H1 (cell line): ENCODE results near the gene VAMP2. TPM values are rescaled to one million over a fixed set of nuclear protein-coding genes. Genes with fewer than 3 reads are reported as not detected.

Experiments
- ASH2L ChIP-seq: fragments of 200-600, 300-600 bp; sonication (generic); IDR thresholded peaks from one replicate; pipeline ENCODE4 v1.7.1; 2017; ENCODE audit warnings: low read length
- ATF2 ChIP-seq: IDR thresholded peaks from 2 replicates; pipeline ENCODE4 v1.6.1; 2012; ENCODE audit warnings: low read length, inconsistent platforms
- CBX5 ChIP-seq: fragments of 300-800, 300-1000 bp; sonication (generic); IDR thresholded peaks from 2 replicates; pipeline ENCODE4 v1.7.1; 2016; ENCODE audit warnings: antibody characterized with exemption, low read length, low read depth
- CREB1 ChIP-seq: IDR thresholded peaks from 2 replicates; pipeline ENCODE4 v1.6.1; 2012; ENCODE audit warnings: inconsistent platforms
- EP300 ChIP-seq, 2 experiments: IDR thresholded peaks; 1 replicate in 1 of 2; 2 replicates in 1 of 2; pipeline ENCODE4 v1.6.1; 2011 to 2012; ENCODE audit warnings: low read depth in 2 of 2, low read length in 2 of 2, mild to moderate bottlenecking in 2 of 2, borderline replicate concordance in 1 of 2, inconsistent platforms in 1 of 2, moderate library complexity in 1 of 2
- GTF2F1 ChIP-seq: IDR thresholded peaks from 2 replicates; pipeline ENCODE4 v1.6.1; 2012; ENCODE audit warnings: low read depth, low read length, improper control_type of control experiment, borderline replicate concordance
- HDAC6 ChIP-seq: IDR thresholded peaks from one replicate; pipeline ENCODE4 v1.7.1; 2012; ENCODE audit warnings: low read depth, mild to moderate bottlenecking, inconsistent platforms, low read length, moderate library complexity
- NRF1 ChIP-seq: IDR thresholded peaks from 2 replicates; pipeline ENCODE4 v1.6.1; 2011; ENCODE audit warnings: mild to moderate bottlenecking, low read depth, low read length, improper control_type of control experiment
- POU5F1 ChIP-seq: IDR thresholded peaks from 2 replicates; pipeline ENCODE4 v1.6.1; 2011; ENCODE audit warnings: low read depth, mild to moderate bottlenecking, low read length, moderate library complexity
- RFX5 ChIP-seq: IDR thresholded peaks from 2 replicates; pipeline ENCODE4 v1.6.1; 2011; ENCODE audit warnings: low read depth, low read length, improper control_type of control experiment, borderline replicate concordance
- SIN3A ChIP-seq, 2 experiments: IDR thresholded peaks in 1 of 2; conservative IDR thresholded peaks in 1 of 2; 2 replicates each; pipeline ENCODE4 v1.6.1; 2011 to 2012; ENCODE audit warnings: low read length in 2 of 2, improper control_type of control experiment in 1 of 2, low read depth in 1 of 2, mild to moderate bottlenecking in 1 of 2
- SIX5 ChIP-seq: IDR thresholded peaks from 2 replicates; pipeline ENCODE4 v1.6.1; 2011; ENCODE audit warnings: mild to moderate bottlenecking, low read depth, low read length
- SRF ChIP-seq: IDR thresholded peaks from 2 replicates; pipeline ENCODE4 v1.6.1; 2011; ENCODE audit warnings: mild to moderate bottlenecking, low read depth, low read length, moderate library complexity
- TAF7 ChIP-seq: optimal IDR thresholded peaks from 2 replicates; pipeline ENCODE3; 2011; ENCODE audit warnings: low read depth, mild to moderate bottlenecking, inconsistent platforms, low read length, moderate library complexity, borderline replicate concordance
- TBP ChIP-seq: IDR thresholded peaks from 2 replicates; pipeline ENCODE4 v1.6.1; 2011; ENCODE audit warnings: low read depth, low read length, improper control_type of control experiment
- TEAD4 ChIP-seq: IDR thresholded peaks from 2 replicates; pipeline ENCODE4 v1.6.1; 2012; ENCODE audit warnings: low read depth, low read length, inconsistent platforms, mixed read lengths
- USF2 ChIP-seq: IDR thresholded peaks from 2 replicates; pipeline ENCODE4 v1.6.1; 2011; ENCODE audit warnings: low read length, improper control_type of control experiment
- polyA plus RNA-seq, 7 experiments: library from polyadenylated mRNA; depleted of rRNA in 3 of 7; stranded (reverse) in 5 of 7; unstranded in 2 of 7; fragments of >200 nt in 5 of 7; fragments of 200-250 nt in 2 of 7; gene quantifications; 1 replicate in 5 of 7; 2 replicates in 1 of 7; 4 replicates in 1 of 7; pipeline versions ENCODE4 v1.2.1 to v1.2.3, GENCODE V29; 2011 to 2013; ENCODE audit warnings: missing spikeins in 2 of 7, mixed read lengths in 2 of 7
- total RNA-seq: library from RNA; stranded (reverse); fragmentation: NEBNext Ultra II Directional; extraction: Animal tissue kit (Norgen Biotek cat#: 25700); gene quantifications from 2 replicates; pipeline ENCODE4 v1.2.1, GENCODE V29; 2021
- TF ChIP-seq, protein P1 (sequence below), 3 experiments: IDR thresholded peaks; 1 replicate in 2 of 3; 2 replicates in 1 of 3; pipeline versions ENCODE4 v1.5.1 to v1.6.1; 2011; ENCODE audit warnings: low read length in 3 of 3, mild to moderate bottlenecking in 3 of 3, inconsistent platforms in 2 of 3, low read depth in 1 of 3, moderate library complexity in 1 of 3; ENCODE audit not compliant: insufficient read depth in 1 of 3; ENCODE audit errors: control extremely low read depth in 1 of 3

VAMP2 gene
- total and polyA plus RNA-seq, 2 of the 8 experiments (the other 6 are each of a cell fraction or from before 2014, with no cell fraction given) = 19.3 to 20.5 TPM

DNA sequence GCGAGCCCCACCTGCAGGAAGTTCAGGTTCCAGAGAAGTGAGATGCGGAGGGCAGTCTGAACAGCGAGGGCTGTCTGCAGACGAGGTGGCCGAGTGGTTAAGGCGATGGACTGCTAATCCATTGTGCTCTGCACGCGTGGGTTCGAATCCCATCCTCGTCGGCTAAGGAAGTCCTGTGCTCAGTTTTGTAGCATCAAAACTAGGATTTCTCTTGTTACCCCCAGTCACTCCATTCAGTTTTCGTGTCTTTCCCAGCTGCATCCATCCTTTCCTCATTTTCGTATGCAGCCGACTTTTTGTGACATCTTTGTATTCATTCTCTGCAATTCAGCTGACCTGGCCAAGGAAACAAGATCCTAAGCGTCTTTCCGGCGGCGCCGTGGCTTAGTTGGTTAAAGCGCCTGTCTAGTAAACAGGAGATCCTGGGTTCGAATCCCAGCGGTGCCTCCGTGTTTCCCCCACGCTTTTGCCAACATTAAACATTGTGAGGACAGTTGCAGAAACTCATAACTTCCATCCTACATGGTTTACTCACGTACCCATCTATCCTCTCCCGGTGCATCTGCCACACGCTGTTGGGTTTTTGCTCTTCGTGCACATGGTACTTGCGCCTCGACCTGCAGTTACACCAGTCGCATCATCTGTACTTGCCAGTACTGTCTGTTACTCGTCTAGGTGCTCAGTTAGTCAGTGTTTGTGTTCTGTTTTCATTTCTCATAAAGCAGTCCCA is 24.2 kb upstream of the VAMP2 start (continued):
- TF ChIP-seq, protein P1, sequence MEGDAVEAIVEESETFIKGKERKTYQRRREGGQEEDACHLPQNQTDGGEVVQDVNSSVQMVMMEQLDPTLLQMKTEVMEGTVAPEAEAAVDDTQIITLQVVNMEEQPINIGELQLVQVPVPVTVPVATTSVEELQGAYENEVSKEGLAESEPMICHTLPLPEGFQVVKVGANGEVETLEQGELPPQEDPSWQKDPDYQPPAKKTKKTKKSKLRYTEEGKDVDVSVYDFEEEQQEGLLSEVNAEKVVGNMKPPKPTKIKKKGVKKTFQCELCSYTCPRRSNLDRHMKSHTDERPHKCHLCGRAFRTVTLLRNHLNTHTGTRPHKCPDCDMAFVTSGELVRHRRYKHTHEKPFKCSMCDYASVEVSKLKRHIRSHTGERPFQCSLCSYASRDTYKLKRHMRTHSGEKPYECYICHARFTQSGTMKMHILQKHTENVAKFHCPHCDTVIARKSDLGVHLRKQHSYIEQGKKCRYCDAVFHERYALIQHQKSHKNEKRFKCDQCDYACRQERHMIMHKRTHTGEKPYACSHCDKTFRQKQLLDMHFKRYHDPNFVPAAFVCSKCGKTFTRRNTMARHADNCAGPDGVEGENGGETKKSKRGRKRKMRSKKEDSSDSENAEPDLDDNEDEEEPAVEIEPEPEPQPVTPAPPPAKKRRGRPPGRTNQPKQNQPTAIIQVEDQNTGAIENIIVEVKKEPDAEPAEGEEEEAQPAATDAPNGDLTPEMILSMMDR (IDR thresholded peaks at IDR 0.05; ENCODE audit: control extremely low read depth in 1 of 3, insufficient read depth in 1 of 3, low read depth in 1 of 3, low read length in 3 of 3) = peak in 1 of 3 experiments; percentile 34; a peak in 2 of 4 replicates
- TF ChIP-seq USF2 = no peak
- TF ChIP-seq SIX5 = no peak
- peak; percentile 84 for TF ChIP-seq ATF2
- no peak for TF ChIP-seq RFX5
- no peak for TF ChIP-seq SIN3A (conservative IDR thresholded peaks at IDR 0.05 in 1 of 2, IDR thresholded peaks at IDR 0.05 in 1 of 2; ENCODE audit: low read depth in 1 of 2, low read length in 2 of 2)
- 0 out of 3 replicates have a peak, but pooled peaks of 1 of the 2 experiments have one; percentile 23 for TF ChIP-seq EP300 (IDR thresholded peaks at IDR 0.05; ENCODE audit: borderline replicate concordance in 1 of 2, low read depth in 2 of 2, low read length in 2 of 2)
- no peak for TF ChIP-seq GTF2F1
- TF ChIP-seq CBX5 = no peak
- TF ChIP-seq TBP = peak; percentile 98
- TF ChIP-seq SRF = no peak
- TF ChIP-seq ASH2L = peak; percentile 69
- peak; percentile 44 for TF ChIP-seq HDAC6
- TF ChIP-seq TAF7 = peak; percentile 55
- peak; percentile 50; the same call in 1 of the 2 replicates for TF ChIP-seq CREB1
- 0 out of 2 replicates have a peak, but pooled peaks have one; percentile 46 for TF ChIP-seq POU5F1
- peak; percentile 24; the same call in 1 of the 2 replicates for TF ChIP-seq NRF1
- peak; percentile 88 for TF ChIP-seq TEAD4
